HCT116 (cell line): ENCODE results near the gene ZNF324B.

Experiments used
- EZH2phosphoT487 ChIP-seq: fragments of 200-600 bp; IDR thresholded peaks from 2 replicates; pipeline ENCODE4 v1.6.1; 2018; ENCODE audit warnings: antibody characterized with exemption, borderline replicate concordance
- JUND ChIP-seq: IDR thresholded peaks from 2 replicates; pipeline ENCODE4 v1.6.1; 2012
- POLR2A ChIP-seq: IDR thresholded peaks from 2 replicates; pipeline ENCODE4 v1.7.0; 2011; ENCODE audit warnings: borderline replicate concordance; ENCODE audit not compliant: insufficient read depth, insufficient read length; ENCODE audit errors: extremely low read depth
- POLR2AphosphoS5 ChIP-seq: IDR thresholded peaks from 2 replicates; pipeline ENCODE4 v1.6.1; 2011; ENCODE audit warnings: mild to moderate bottlenecking, low read depth, low read length, moderate library complexity
- SIN3A ChIP-seq: IDR thresholded peaks from 2 replicates; pipeline ENCODE4 v1.6.1; 2012; ENCODE audit warnings: low read depth
- TCF7L2 ChIP-seq: IDR thresholded peaks from 2 replicates; pipeline ENCODE4 v1.7.0; 2011; ENCODE audit warnings: borderline replicate concordance, inconsistent platforms; ENCODE audit not compliant: insufficient read depth, insufficient read length; ENCODE audit errors: extremely low read depth
- ZBTB33 ChIP-seq: IDR thresholded peaks from 2 replicates; pipeline ENCODE4 v1.6.1; 2011; ENCODE audit warnings: mild to moderate bottlenecking, low read length, moderate library complexity; ENCODE audit not compliant: insufficient replicate concordance; ENCODE audit errors: extremely low read depth

- no peak for TF ChIP-seq JUND
- TF ChIP-seq POLR2A, result no peak
- no peak for TF ChIP-seq ZBTB33
- no peak for TF ChIP-seq POLR2AphosphoS5
- no peak for TF ChIP-seq SIN3A
- TF ChIP-seq EZH2phosphoT487, result no peak
- no peak for TF ChIP-seq TCF7L2
Measured at GRCh38 chr19:58468216-58468839, 16.9 kb downstream of the ZNF324B start.
